H9 (cell line): ENCODE results near the gene IGLL5. TPM values are rescaled to one million over a fixed set of nuclear protein-coding genes. Genes with fewer than 3 reads are reported as not detected.

ENCODE experiments used
- DNase-seq: peaks from one replicate; pipeline ENCODE4 v3.0.0-alpha.2; 2017
- H2AFZ ChIP-seq: one replicate; pipeline ENCODE4 v1.6.1; 2013; ENCODE audit warnings: mild to moderate bottlenecking, low read length, control low read depth, moderate library complexity
- H2AK5ac ChIP-seq: 2 replicates; pipeline ENCODE4 v1.6.1; 2013; ENCODE audit warnings: low read length, control low read depth, mixed read lengths; ENCODE audit not compliant: insufficient read length
- H2BK120ac ChIP-seq: one replicate; pipeline ENCODE4 v1.6.1; 2013; ENCODE audit warnings: low read depth, mild to moderate bottlenecking, low read length, control low read depth, inconsistent platforms; ENCODE audit not compliant: poor library complexity, severe bottlenecking
- H2BK12ac ChIP-seq: 2 replicates; pipeline ENCODE4 v1.6.1; 2013; ENCODE audit warnings: low read length, control low read depth, mixed read lengths, low read depth; ENCODE audit not compliant: insufficient read length
- H2BK15ac ChIP-seq: 2 replicates; pipeline ENCODE4 v1.6.1; 2013; ENCODE audit warnings: low read depth, low read length, control low read depth
- H2BK20ac ChIP-seq: one replicate; pipeline ENCODE4 v1.6.1; 2013; ENCODE audit warnings: low read depth, mild to moderate bottlenecking, low read length, control low read depth, inconsistent platforms; ENCODE audit not compliant: poor library complexity, severe bottlenecking
- H2BK5ac ChIP-seq: 2 replicates; pipeline ENCODE4 v1.6.1; 2013; ENCODE audit warnings: low read length, control low read depth, mixed read lengths; ENCODE audit not compliant: insufficient read length
- H3K14ac ChIP-seq: 2 replicates; pipeline ENCODE4 v1.6.1; 2013; ENCODE audit warnings: low read length, control low read depth; ENCODE audit not compliant: insufficient read depth
- H3K18ac ChIP-seq: 2 replicates; pipeline ENCODE4 v1.6.1; 2013; ENCODE audit warnings: low read depth, mild to moderate bottlenecking, mixed read lengths, low read length, control low read depth; ENCODE audit not compliant: insufficient read length
- H3K23ac ChIP-seq: 2 replicates; pipeline ENCODE4 v1.6.1; 2013; ENCODE audit warnings: low read length, control low read depth, mixed read lengths, low read depth; ENCODE audit not compliant: insufficient read length
- H3K23me2 ChIP-seq: 2 replicates; pipeline ENCODE4 v1.6.1; 2013; ENCODE audit warnings: low read depth, mild to moderate bottlenecking, mixed read lengths, low read length, control low read depth; ENCODE audit not compliant: insufficient read length, poor library complexity, severe bottlenecking
- H3K27ac ChIP-seq: 2 replicates; pipeline ENCODE4 v1.5.1; 2013; ENCODE audit warnings: low read length, control low read depth, mixed read lengths, low read depth; ENCODE audit not compliant: insufficient read length
- H3K27me3 ChIP-seq: 2 replicates; pipeline ENCODE4 v1.6.1; 2013; ENCODE audit warnings: low read length, control low read depth, inconsistent platforms; ENCODE audit not compliant: insufficient read depth
- H3K4ac ChIP-seq: 2 replicates; pipeline ENCODE4 v1.6.1; 2013; ENCODE audit warnings: low read depth, mild to moderate bottlenecking, control low read depth, inconsistent platforms, low read length, moderate library complexity
- H3K4me1 ChIP-seq: 2 replicates; pipeline ENCODE4 v1.6.1; 2013; ENCODE audit warnings: low read length, control low read depth, inconsistent platforms; ENCODE audit not compliant: insufficient read depth
- H3K4me2 ChIP-seq: 2 replicates; pipeline ENCODE4 v1.6.1; 2013; ENCODE audit warnings: low read length, control low read depth, mixed read lengths; ENCODE audit not compliant: insufficient read length, insufficient read depth
- H3K56ac ChIP-seq: 2 replicates; pipeline ENCODE4 v1.6.1; 2013; ENCODE audit warnings: low read depth, mild to moderate bottlenecking, mixed read lengths, low read length, control low read depth; ENCODE audit not compliant: insufficient read length
- H3K79me1 ChIP-seq: 2 replicates; pipeline ENCODE4 v1.6.1; 2013; ENCODE audit warnings: low read depth, mild to moderate bottlenecking, moderate library complexity, low read length, control low read depth, inconsistent platforms; ENCODE audit not compliant: insufficient read depth, poor library complexity, severe bottlenecking
- H3K79me2 ChIP-seq: 2 replicates; pipeline ENCODE4 v1.6.1; 2013; ENCODE audit warnings: low read length, control low read depth, inconsistent platforms; ENCODE audit not compliant: insufficient read depth
- H3K9ac ChIP-seq: 2 replicates; pipeline ENCODE4 v1.6.1; 2013; ENCODE audit warnings: low read length, control low read depth, mixed read lengths; ENCODE audit not compliant: insufficient read length; ENCODE audit errors: extremely low read depth
- H3K9me3 ChIP-seq: one replicate; pipeline ENCODE4 v1.6.1; 2013; ENCODE audit warnings: low read depth, low read length, inconsistent platforms; ENCODE audit not compliant: control insufficient read depth
- H3T11ph ChIP-seq: one replicate; pipeline ENCODE4 v1.6.1; 2013; ENCODE audit warnings: mild to moderate bottlenecking, low read length, control low read depth, inconsistent platforms
- H4K20me1 ChIP-seq: one replicate; pipeline ENCODE4 v1.6.1; 2013; ENCODE audit not compliant: control insufficient read depth, insufficient read length, insufficient read depth
- H4K5ac ChIP-seq: 2 replicates; pipeline ENCODE4 v1.6.1; 2013; ENCODE audit warnings: low read depth, mild to moderate bottlenecking, mixed read lengths, low read length, control low read depth; ENCODE audit not compliant: insufficient read length
- H4K8ac ChIP-seq: replicated peaks from 2 replicates; pipeline ENCODE4 v1.6.1; 2013; ENCODE audit warnings: low read length, control low read depth, mixed read lengths, low read depth; ENCODE audit not compliant: insufficient read length
- H4K91ac ChIP-seq: 2 replicates; pipeline ENCODE4 v1.6.1; 2013; ENCODE audit warnings: low read depth, mild to moderate bottlenecking, moderate library complexity, mixed read lengths, low read length, control low read depth; ENCODE audit not compliant: insufficient read length
- H3K27ac Mint-ChIP-seq, 3 experiments: 2 replicates in 2 of 3; 3 replicates in 1 of 3; pipeline ENCODE4 v1.8.0; 2020 to 2021; ENCODE audit warnings: mixed read lengths in 3 of 3, mild to moderate bottlenecking in 1 of 3, moderate library complexity in 1 of 3
- H3K27me3 Mint-ChIP-seq: 2 replicates; pipeline ENCODE4 v1.8.0; 2021; ENCODE audit warnings: low read depth, mild to moderate bottlenecking, moderate library complexity, mixed read lengths
- H3K36me3 Mint-ChIP-seq, 3 experiments: 2 replicates in 2 of 3; 3 replicates in 1 of 3; pipeline ENCODE4 v1.8.0; 2020 to 2021; ENCODE audit warnings: low read depth in 3 of 3, mixed read lengths in 3 of 3; ENCODE audit not compliant: insufficient read depth in 1 of 3
- H3K4me1 Mint-ChIP-seq, 2 experiments: 2 replicates each; pipeline ENCODE4 v1.8.0; 2020; ENCODE audit warnings: mixed read lengths in 2 of 2
- H3K4me3 Mint-ChIP-seq, 2 experiments: 2 replicates in 1 of 2; 3 replicates in 1 of 2; pipeline ENCODE4 v1.8.0; 2020 to 2021; ENCODE audit warnings: mild to moderate bottlenecking in 2 of 2, mixed read lengths in 2 of 2, moderate library complexity in 1 of 2
- H3K9me3 Mint-ChIP-seq, 2 experiments: 2 replicates in 1 of 2; 3 replicates in 1 of 2; pipeline ENCODE4 v1.8.0; 2020; ENCODE audit warnings: mild to moderate bottlenecking in 2 of 2, mixed read lengths in 2 of 2, moderate library complexity in 1 of 2
- CTCF ChIP-seq: fragments of 200-600 bp; sonication (generic); conservative IDR thresholded peaks from 3 replicates; pipeline ENCODE4 v1.8.0; 2021; ENCODE audit warnings: antibody characterized with exemption, mild to moderate bottlenecking
- WGBS: extraction: QIAGEN DNeasy Blood & Tissue Kit; methylation state at CpG from one replicate; pipeline ENCODE4 v1.1.7; 2013; ENCODE audit warnings: missing lambda C conversion rate, low lambda C conversion rate, mixed read lengths; ENCODE audit not compliant: insufficient read length; ENCODE audit errors: extremely low coverage; 5-methylcytosine and 5-hydroxymethylcytosine counted together
- total RNA-seq: library from RNA; stranded (reverse); gene quantifications from 2 replicates; pipeline ENCODE4 v1.2.1, GENCODE V29; 2021

Gene IGLL5
- total RNA-seq, 1 experiment from 2014 or later = not detected

- Histone ChIP-seq H3K4me1 (no peaks in the 10 kb centered on the region), H3K23me2 (no peaks in the 10 kb centered on the region), H3K14ac (no peak overlapping the region; the same call in 1 of the 2 replicates), H3K23ac (no peak overlapping the region), H2AFZ (no peak overlapping the region), H4K20me1 (no peaks in the 10 kb centered on the region), H3K79me2 (no peaks in the 10 kb centered on the region), H3K27me3 (peaks cover 9% of the 10 kb centered on the region; the same call in 1 of the 2 replicates), H3T11ph (no peak overlapping the region), H3K27ac (no peak overlapping the region), H2BK5ac (no peak overlapping the region), H3K9ac (no peak overlapping the region), H3K4ac (no peak overlapping the region), H3K9me3 (no peaks in the 10 kb centered on the region), H2AK5ac (no peak overlapping the region), H3K56ac (no peak overlapping the region), H3K79me1 (no peaks in the 10 kb centered on the region), H4K91ac (no peak overlapping the region), H3K18ac (no peak overlapping the region), H2BK20ac (no peak overlapping the region), H4K5ac (no peak overlapping the region), H2BK15ac (no peak overlapping the region), H2BK120ac (no peak overlapping the region), H4K8ac (no peak overlapping the region), H2BK12ac (no peak overlapping the region), H3K4me2 (no peak overlapping the region)
- Mint-ChIP-seq H3K4me3 (no peak overlapping the region), H3K4me1 (no peaks in the 10 kb centered on the region), H3K9me3 (peaks cover 3 to 8% of the 10 kb centered on the region in 2 experiments; a peak in 4 of 5 replicates), H3K27ac (no peak overlapping the region), H3K27me3 (peaks cover 94% of the 10 kb centered on the region), H3K36me3 (no peaks in the 10 kb centered on the region)
- no peak for DNase-seq
- no CpG with 5 or more reads among the region's 8 CpGs for WGBS
- TF ChIP-seq CTCF = no peak
Observed at GRCh38 chr22:22906907-22907550, 19.4 kb downstream of the IGLL5 start.
